BJ (cell line): Measurements from ENCODE around the gene STK11IP. TPM values are rescaled to one million over a fixed set of nuclear protein-coding genes. Genes with fewer than 3 reads are reported as not detected.

Experiments used
- CTCF ChIA-PET: fragments of 350-600 bp; formaldehyde crosslinking; extraction: SDS; loops from one replicate; lab custom pipeline; 2021; ENCODE audit warnings: antibody characterized with exemption, inconsistent platforms; lab: Yijun Ruan, JAX
- POLR2A ChIA-PET: fragments of 300-600 bp; sonication (Branson Sonifier 250); formaldehyde crosslinking; extraction: SDS; loops from one replicate; lab custom pipeline; 2021; ENCODE audit warnings: antibody characterized with exemption; lab: Charles Lee
- DNase-seq: peaks from one replicate; pipeline ENCODE4 v3.0.0-alpha.2; 2011; ENCODE audit warnings: low read depth
- H3K27me3 ChIP-seq: 2 replicates; pipeline ENCODE4 v1.6.0; 2011; ENCODE audit warnings: low read length; ENCODE audit not compliant: control insufficient read depth, insufficient read depth
- H3K36me3 ChIP-seq: 2 replicates; pipeline ENCODE4 v1.5.1; 2011; ENCODE audit warnings: low read length; ENCODE audit not compliant: control insufficient read depth, insufficient read depth
- H3K4me3 ChIP-seq: 2 replicates; pipeline ENCODE4 v1.5.1; 2011; ENCODE audit warnings: low read depth, mild to moderate bottlenecking, control low read depth, low read length
- polyA plus RNA-seq: library from polyadenylated mRNA; depleted of rRNA; stranded (reverse); fragments of >200 nt; gene quantifications from 2 replicates; pipeline ENCODE4 v1.2.3, GENCODE V29; 2011
- TF ChIP-seq, protein P1 (sequence below): IDR thresholded peaks from 2 replicates; pipeline ENCODE4 v1.5.1; 2011; ENCODE audit warnings: low read depth, mild to moderate bottlenecking, control low read depth, inconsistent platforms, low read length, moderate library complexity; ENCODE audit not compliant: insufficient read depth

The STK11IP gene
- polyA plus RNA-seq, 1 experiment, result 21.0 TPM

DNA sequence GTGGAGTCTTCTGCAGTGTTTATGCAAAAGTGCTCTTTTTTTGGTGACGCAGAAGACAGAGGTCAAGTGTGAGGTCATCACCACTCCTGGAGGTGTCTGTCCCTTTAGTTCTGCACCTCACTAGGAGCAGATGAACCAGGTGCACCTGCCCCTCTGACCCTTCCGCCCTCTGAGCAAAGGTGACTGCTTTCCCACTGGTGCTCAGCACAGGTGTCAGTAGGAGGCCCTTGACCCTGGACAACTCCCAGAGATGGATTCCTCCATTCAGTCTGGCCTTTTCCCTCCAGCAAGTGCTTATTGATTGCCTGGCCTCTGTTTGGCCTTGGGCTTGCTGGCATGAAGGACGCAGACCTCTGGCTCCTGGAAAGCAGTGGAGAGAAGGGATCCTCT, 21.1 kb downstream of the STK11IP start:
- no peak for DNase-seq
- CTCF ChIA-PET, result interaction anchor here (0.9 to 1.1 kb wide), 2 partner anchors 17 to 70 kb away, joined by 3 to 4 read pairs; no protein-coding TSS in a partner anchor
- POLR2A ChIA-PET, result no interaction called here
- Histone ChIP-seq H3K4me3 (no peak overlapping the region), H3K27me3 (0 out of 2 replicates have a peak, but pooled peaks cover 2% of the 10 kb centered on the region), H3K36me3 (peaks cover 12% of the 10 kb centered on the region)
- TF ChIP-seq, protein P1, sequence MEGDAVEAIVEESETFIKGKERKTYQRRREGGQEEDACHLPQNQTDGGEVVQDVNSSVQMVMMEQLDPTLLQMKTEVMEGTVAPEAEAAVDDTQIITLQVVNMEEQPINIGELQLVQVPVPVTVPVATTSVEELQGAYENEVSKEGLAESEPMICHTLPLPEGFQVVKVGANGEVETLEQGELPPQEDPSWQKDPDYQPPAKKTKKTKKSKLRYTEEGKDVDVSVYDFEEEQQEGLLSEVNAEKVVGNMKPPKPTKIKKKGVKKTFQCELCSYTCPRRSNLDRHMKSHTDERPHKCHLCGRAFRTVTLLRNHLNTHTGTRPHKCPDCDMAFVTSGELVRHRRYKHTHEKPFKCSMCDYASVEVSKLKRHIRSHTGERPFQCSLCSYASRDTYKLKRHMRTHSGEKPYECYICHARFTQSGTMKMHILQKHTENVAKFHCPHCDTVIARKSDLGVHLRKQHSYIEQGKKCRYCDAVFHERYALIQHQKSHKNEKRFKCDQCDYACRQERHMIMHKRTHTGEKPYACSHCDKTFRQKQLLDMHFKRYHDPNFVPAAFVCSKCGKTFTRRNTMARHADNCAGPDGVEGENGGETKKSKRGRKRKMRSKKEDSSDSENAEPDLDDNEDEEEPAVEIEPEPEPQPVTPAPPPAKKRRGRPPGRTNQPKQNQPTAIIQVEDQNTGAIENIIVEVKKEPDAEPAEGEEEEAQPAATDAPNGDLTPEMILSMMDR, result no peak

DNA sequence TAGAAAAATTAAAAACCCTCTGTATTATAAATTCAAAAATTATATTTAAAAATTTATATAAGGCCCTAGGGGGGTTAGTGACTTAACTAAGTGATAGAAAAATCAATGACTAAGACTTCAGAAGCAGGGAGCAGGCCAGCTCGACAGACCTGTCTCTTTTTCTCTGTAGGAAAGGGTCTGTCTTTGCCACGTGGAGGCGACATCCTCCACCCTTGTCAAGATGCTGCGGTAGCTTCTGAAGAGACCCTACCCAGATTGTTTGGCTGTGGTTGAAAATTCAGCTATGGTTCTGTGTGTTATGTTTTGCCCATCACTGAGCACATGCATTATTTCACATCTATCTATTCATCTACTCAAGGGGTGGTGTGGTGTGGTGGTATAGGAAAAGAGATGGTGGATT, 21.6 kb downstream of the STK11IP start:
- Histone ChIP-seq H3K36me3 (peaks cover 12% of the 10 kb centered on the region), H3K4me3 (no peak overlapping the region), H3K27me3 (peaks cover 3% of the 10 kb centered on the region; the same call in 1 of the 2 replicates)
- CTCF ChIA-PET, result interaction anchor here (0.9 to 2.0 kb wide), 6 partner anchors 8 to 71 kb away, joined by 3 to 5 read pairs (median 4); partner anchors contain the start of gene OBSL1
- TF ChIP-seq, protein P1, result no peak
- POLR2A ChIA-PET, result no interaction called here
- DNase-seq, result no peak

DNA sequence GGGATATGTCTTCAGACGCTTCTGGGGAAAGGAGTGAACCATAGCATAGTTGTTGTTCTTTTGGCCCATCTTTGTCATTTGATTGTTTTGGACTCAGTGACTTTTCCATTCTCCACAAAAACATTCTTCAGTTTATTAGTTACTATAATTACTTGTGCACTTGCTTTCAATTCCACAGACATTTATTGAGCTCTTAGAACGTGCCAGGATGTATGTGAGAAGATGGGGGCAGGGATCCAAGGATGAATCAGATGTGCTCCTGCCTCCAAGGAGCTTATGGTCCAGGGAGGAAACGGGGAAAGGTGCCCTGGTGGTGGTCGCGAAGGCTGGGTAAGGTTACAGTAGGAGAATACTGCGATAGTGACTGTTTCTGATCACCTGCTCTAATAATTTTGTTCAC, 22.9 kb downstream of the STK11IP start:
- POLR2A ChIA-PET, result no interaction called here
- TF ChIP-seq, protein P1, result no peak
- Histone ChIP-seq H3K4me3 (no peak overlapping the region), H3K36me3 (peaks cover 4% of the 10 kb centered on the region), H3K27me3 (peaks cover 3% of the 10 kb centered on the region; the same call in 1 of the 2 replicates)
- no peak for DNase-seq
- CTCF ChIA-PET, result interaction anchor here (0.5 to 2.0 kb wide), 6 partner anchors 21 to 69 kb away, joined by 3 to 5 read pairs (median 4); no protein-coding TSS in a partner anchor

DNA sequence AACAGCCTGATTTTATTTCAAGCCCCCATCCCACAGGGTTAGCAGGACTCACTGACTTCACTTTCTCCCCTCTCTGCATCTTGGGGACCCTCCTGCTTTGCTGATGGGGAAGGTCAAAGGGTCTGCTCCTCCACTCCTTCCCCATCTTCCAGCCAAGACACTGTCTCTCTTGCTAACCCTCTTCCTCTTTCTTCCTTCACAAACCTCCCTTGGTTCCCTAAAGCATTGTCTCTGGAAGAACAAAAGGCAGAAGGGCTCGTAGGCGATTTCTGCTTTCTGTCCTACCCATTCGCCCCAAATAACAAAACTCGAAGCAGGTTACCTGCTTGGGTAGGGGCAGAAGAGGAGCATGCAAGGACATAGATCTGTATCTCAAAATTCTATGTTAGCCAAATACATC, 24.3 kb downstream of the STK11IP start:
- TF ChIP-seq, protein P1, result no peak

DNA sequence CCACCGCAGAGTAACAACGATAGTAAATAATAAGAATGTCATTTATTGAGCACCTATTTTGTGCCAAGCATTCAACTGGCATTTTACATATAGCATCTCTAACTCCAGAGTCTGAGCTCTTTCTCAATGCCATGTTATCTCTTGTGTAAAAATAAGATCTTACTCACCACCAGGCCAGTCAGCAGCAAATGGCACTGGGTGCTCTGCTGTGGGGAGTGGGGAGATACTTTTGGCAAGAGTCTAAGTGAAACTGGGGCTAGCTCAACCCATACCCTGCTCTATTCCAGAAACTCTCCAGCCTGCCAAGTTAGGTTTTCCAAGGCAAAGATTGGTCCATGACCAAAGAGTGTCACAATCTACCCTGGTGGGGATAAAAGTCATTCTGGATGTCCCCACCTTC, 24.8 kb downstream of the STK11IP start:
- Histone ChIP-seq H3K4me3 (no peak overlapping the region), H3K36me3 (no peaks in the 10 kb centered on the region), H3K27me3 (peaks cover 3% of the 10 kb centered on the region; the same call in 1 of the 2 replicates)
- TF ChIP-seq, protein P1, result no peak
- POLR2A ChIA-PET, result interaction anchor here (0.6 kb wide), 1 partner anchor 24 kb away, joined by 4 read pairs; no protein-coding TSS in a partner anchor
- CTCF ChIA-PET, result interaction anchor here (1.1 to 2.2 kb wide), 4 partner anchors 21 to 80 kb away, joined by 3 to 5 read pairs (median 4); partner anchors contain the start of gene STK11IP
- no peak for DNase-seq

More for the DNA sequence above, 24.3 kb downstream of the STK11IP start:
- Histone ChIP-seq H3K4me3 (no peak overlapping the region), H3K36me3 (no peaks in the 10 kb centered on the region), H3K27me3 (peaks cover 3% of the 10 kb centered on the region; the same call in 1 of the 2 replicates)
- no peak for DNase-seq
- ChIA-PET POLR2A (interaction anchor here (0.6 kb wide), 1 partner anchor 24 kb away, joined by 4 read pairs; no protein-coding TSS in a partner anchor), CTCF (interaction anchor here (1.5 to 2.2 kb wide), 3 partner anchors 21 to 80 kb away, joined by 3 to 5 read pairs (median 4); partner anchors contain the start of gene STK11IP)
